Adrenal gland (tissue), 5 donors: Measurements from ENCODE around the gene HINFP.

Experiments used
- CTCF ChIP-seq, 6 experiments: fragments of 450-650 bp in 4 of 6; fragments of 200-600 bp in 2 of 6; sonication (generic) in 1 of 6; IDR thresholded peaks; 1 replicate in 5 of 6; 2 replicates in 1 of 6; pipeline versions ENCODE4 v1.5.1 to v1.8.0; 2016 to 2021; ENCODE audit warnings: antibody characterized with exemption in 6 of 6, mild to moderate bottlenecking in 2 of 6, moderate library complexity in 1 of 6
- POLR2A ChIP-seq, 2 donors: fragments of 450-650 bp; IDR thresholded peaks; one replicate each; pipeline ENCODE4 v1.6.1; 2017; ENCODE audit warnings: antibody characterized with exemption in 2 of 2, mild to moderate bottlenecking in 2 of 2, moderate library complexity in 1 of 2
- donor health status: DM: no; HTN: no; CAD: no.

GRCh38 chr11:119167933-119168332 lies 46.6 kb downstream of the HINFP start:
- TF ChIP-seq CTCF (IDR thresholded peaks at IDR 0.05) (no peak), POLR2A (IDR thresholded peaks at IDR 0.05) (no peak)
